Stomach (tissue), 4 donors: ENCODE measurements around the gene TRPC6.

Experiments used
- CTCF ChIP-seq, 7 experiments: fragments of 450-650 bp in 4 of 7; fragments of 200-600 bp in 3 of 7; sonication (generic) in 3 of 7; IDR thresholded peaks; one replicate each; pipeline ENCODE4 v1.5.1; 2016 to 2019; ENCODE audit warnings: antibody characterized with exemption in 7 of 7, control low read depth in 2 of 7, mild to moderate bottlenecking in 1 of 7
- POLR2A ChIP-seq, 4 donors: fragments of 450-650 bp; IDR thresholded peaks; one replicate each; pipeline ENCODE4 v1.6.1; 2016; ENCODE audit warnings: antibody characterized with exemption in 4 of 4, control low read depth in 2 of 4, mild to moderate bottlenecking in 1 of 4, moderate library complexity in 1 of 4

DNA sequence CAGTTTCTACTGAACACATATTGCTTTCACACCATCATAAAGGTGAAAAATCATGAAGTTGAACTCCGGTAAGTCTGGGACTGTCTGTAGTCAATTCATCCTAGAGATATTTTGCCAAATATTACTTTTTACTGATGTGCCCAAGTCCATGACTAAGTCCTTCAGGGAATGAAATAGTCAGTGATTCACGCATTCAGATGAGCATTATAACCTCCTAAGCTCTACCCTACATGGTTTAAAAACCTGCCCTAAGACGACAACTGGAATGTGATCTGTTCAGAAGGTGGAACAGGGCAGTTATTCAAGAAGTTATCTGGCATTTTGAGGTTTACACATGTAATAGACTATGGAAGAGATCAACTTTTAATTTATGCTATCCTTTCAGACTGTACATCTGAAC is 125.6 kb downstream of the TRPC6 start:
- TF ChIP-seq POLR2A (IDR thresholded peaks at IDR 0.05), result no peak
- TF ChIP-seq CTCF (IDR thresholded peaks at IDR 0.05), result no peak
